ENCODE data around the gene HS2ST1. TPM values are rescaled to one million over a fixed set of nuclear protein-coding genes. Genes with fewer than 3 reads are reported as not detected.

The HS2ST1 gene
- total RNA-seq, 1 donor from 2014 or later: 19.0 TPM

DNA sequence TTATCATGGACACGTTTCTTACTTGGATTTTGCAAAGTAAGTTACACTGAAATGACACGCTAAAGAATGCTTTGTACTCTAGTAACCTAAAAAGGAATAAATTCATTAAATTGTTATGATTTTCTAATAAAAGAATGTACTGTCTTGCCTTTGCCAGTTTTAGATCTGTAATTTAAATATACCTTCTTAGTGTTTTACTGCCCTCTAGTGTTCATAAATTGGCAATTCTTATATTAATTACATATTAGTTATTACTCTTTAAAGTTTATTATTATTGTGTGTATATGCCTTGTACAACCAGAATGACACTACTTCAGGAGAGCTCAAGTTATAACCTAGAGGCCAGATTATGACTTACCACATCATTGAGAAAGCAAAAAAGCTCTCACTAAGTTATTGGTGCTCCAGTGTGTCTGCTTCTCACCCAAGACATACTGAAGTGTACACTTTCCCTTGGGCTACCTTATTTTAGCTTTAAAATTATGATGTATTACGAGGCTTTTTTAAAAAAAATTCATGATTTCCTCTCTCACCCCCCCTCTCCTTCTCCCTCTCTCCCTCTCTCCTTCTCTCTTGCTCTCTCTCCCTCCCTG is 169.9 kb downstream of the HS2ST1 start:
- no peaks in the 10 kb centered on the region for H3K36me3 ChIP-seq (ENCODE audit: control insufficient read depth, insufficient read depth, low read length)
- no peaks in the 10 kb centered on the region for H3K27me3 ChIP-seq (ENCODE audit: control insufficient read depth, insufficient read depth, low read length)
- no peak for FAIRE-seq
- DNase-seq (ENCODE audit: low read depth): peak; percentile 44
- H3K4me3 ChIP-seq (ENCODE audit: low read depth, low read length): no peak overlapping the region
- TF ChIP-seq, protein P1, sequence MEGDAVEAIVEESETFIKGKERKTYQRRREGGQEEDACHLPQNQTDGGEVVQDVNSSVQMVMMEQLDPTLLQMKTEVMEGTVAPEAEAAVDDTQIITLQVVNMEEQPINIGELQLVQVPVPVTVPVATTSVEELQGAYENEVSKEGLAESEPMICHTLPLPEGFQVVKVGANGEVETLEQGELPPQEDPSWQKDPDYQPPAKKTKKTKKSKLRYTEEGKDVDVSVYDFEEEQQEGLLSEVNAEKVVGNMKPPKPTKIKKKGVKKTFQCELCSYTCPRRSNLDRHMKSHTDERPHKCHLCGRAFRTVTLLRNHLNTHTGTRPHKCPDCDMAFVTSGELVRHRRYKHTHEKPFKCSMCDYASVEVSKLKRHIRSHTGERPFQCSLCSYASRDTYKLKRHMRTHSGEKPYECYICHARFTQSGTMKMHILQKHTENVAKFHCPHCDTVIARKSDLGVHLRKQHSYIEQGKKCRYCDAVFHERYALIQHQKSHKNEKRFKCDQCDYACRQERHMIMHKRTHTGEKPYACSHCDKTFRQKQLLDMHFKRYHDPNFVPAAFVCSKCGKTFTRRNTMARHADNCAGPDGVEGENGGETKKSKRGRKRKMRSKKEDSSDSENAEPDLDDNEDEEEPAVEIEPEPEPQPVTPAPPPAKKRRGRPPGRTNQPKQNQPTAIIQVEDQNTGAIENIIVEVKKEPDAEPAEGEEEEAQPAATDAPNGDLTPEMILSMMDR (IDR thresholded peaks at IDR 0.05; ENCODE audit: insufficient read depth, low read length, severe bottlenecking): peak; percentile 15

DNA sequence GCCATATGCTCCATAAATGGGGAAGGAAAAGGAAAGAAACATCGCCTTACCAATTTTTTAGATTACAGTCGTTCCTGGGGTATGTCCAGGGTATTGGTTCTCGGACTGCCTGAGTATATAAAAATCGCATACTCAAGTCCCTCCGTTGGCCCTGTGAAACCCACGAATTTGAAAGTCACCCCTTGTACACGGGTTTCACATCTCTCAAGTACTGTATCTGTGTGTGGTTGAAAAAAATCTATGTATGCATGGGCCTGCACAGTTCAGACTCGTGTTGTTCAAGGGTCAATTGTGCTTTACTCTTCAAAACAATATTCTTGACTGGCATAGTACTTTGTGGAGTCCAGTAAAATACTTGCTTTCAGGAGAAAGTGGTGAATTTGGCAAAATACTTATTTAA is 171.7 kb downstream of the HS2ST1 start:
- TF ChIP-seq, protein P1 (IDR thresholded peaks at IDR 0.05; ENCODE audit: insufficient read depth, low read length, severe bottlenecking): no peak
- FAIRE-seq (no peak), DNase-seq (ENCODE audit: low read depth) (no peak)
- Histone ChIP-seq H3K27me3 (ENCODE audit: control insufficient read depth, insufficient read depth, low read length) (no peaks in the 10 kb centered on the region), H3K4me3 (ENCODE audit: low read depth, low read length) (no peak overlapping the region), H3K36me3 (ENCODE audit: control insufficient read depth, insufficient read depth, low read length) (no peaks in the 10 kb centered on the region)

DNA sequence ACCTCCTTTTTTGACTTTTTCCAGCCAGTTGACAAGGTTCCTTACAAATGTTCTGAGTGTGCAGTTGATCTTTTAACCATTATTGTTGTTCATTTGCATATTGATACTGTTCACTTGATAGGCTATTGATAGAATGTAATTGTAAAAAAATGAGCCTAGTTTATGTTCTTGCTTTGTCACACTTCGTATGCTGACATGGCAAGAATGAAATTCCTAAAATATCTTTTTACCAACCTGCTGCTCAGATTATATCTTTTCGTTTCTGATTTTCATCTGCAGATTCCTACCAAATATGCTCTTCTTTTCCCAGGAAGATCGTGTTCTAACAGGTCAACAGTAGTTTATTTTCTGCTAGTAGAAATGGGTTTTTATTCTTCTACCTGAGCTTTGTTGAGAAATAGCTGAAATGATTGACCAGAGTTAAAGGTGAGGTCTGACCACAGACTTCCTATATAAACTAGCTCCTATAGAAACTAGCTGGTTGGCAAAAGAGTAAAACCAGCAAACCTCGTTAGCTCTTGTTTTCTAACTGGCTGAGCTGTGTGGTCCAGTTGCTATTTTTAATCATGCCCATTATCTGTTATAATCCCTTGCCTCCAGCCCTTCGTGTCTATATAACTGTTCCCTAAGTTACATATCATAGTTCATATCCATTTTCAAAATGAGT is 174.8 kb downstream of the HS2ST1 start:
- H3K27me3 ChIP-seq (ENCODE audit: control insufficient read depth, insufficient read depth, low read length): no peaks in the 10 kb centered on the region
- no peak overlapping the region for H3K4me3 ChIP-seq (ENCODE audit: low read depth, low read length)
- TF ChIP-seq, protein P1 (IDR thresholded peaks at IDR 0.05; ENCODE audit: insufficient read depth, low read length, severe bottlenecking): no peak
- no peaks in the 10 kb centered on the region for H3K36me3 ChIP-seq (ENCODE audit: control insufficient read depth, insufficient read depth, low read length)
- no peak for FAIRE-seq
- peak; percentile 10 for DNase-seq (ENCODE audit: low read depth)

DNA sequence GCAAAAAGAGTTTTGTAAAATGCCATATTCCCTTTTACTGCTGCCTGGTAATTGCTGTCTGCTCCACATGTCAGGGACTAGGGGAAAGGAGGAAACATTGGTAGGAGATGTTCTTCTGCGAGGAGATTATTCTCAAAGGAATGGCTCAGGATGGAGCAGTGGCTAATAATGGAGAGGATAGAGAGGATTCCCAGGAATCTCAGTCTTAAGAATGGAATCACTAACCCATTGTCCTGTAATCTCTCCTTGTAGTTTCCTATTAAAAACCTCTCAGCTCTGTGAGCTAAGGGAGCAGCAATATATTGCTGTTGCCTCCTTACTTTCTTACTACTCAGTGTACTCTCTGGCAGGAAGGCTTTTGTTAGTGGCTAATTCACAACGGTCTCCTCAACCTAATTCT is 175.4 kb downstream of the HS2ST1 start:
- H3K4me3 ChIP-seq (ENCODE audit: low read depth, low read length): no peak overlapping the region
- TF ChIP-seq, protein P1 (IDR thresholded peaks at IDR 0.05; ENCODE audit: insufficient read depth, low read length, severe bottlenecking): no peak
- DNase-seq (ENCODE audit: low read depth): no peak
- no peaks in the 10 kb centered on the region for H3K36me3 ChIP-seq (ENCODE audit: control insufficient read depth, insufficient read depth, low read length)
- no peak for FAIRE-seq
- H3K27me3 ChIP-seq (ENCODE audit: control insufficient read depth, insufficient read depth, low read length): no peaks in the 10 kb centered on the region

DNA sequence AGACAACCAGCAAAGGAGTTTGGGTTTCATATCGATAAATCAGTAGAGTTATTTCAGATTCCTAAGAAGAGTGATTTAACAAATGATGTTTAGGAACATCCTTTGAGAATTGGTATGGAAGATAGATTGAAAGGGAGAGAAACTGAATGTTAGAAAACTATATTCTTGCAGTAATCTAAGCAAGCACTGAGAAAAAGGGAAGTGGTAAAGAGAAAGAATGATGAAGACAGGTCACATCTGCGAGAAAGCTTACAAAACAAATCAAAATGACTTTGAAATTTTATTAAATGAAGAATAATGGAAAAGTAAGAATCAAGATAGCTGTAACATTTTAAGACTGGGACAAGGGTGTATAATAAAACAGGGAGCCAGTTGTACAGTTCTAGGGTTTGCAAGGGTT is 177.0 kb downstream of the HS2ST1 start:
- no peak for FAIRE-seq
- TF ChIP-seq, protein P1 (IDR thresholded peaks at IDR 0.05; ENCODE audit: insufficient read depth, low read length, severe bottlenecking): no peak

More for the DNA sequence above, 177.0 kb downstream of the HS2ST1 start:
- H3K36me3 ChIP-seq (ENCODE audit: control insufficient read depth, insufficient read depth, low read length): no peaks in the 10 kb centered on the region
- H3K27me3 ChIP-seq (ENCODE audit: control insufficient read depth, insufficient read depth, low read length): no peaks in the 10 kb centered on the region
- no peak overlapping the region for H3K4me3 ChIP-seq (ENCODE audit: low read depth, low read length)
- DNase-seq (ENCODE audit: low read depth): no peak
